ENCODE measurements around the gene GFOD1.
A peak's percentile ranks its signal among the peaks of the same experiment; 100 is the strongest.

Gene GFOD1

GRCh38 chr6:13422681-13423221 is 64.6 kb downstream of the GFOD1 start:
- no peak overlapping the region for H3K4me3 ChIP-seq (ENCODE audit: low read length)
- no peak for TF ChIP-seq CTCF (conservative IDR thresholded peaks at IDR 0.05; ENCODE audit: low read length)
- peak; percentile 42 for DNase-seq (ENCODE audit: low read depth)

GRCh38 chr6:13421425-13422059 is 65.9 kb downstream of the GFOD1 start:
- no peak for DNase-seq (ENCODE audit: low read depth)
- H3K4me3 ChIP-seq (ENCODE audit: low read length): no peak overlapping the region
- no peak for TF ChIP-seq CTCF (conservative IDR thresholded peaks at IDR 0.05; ENCODE audit: low read length)

DNA sequence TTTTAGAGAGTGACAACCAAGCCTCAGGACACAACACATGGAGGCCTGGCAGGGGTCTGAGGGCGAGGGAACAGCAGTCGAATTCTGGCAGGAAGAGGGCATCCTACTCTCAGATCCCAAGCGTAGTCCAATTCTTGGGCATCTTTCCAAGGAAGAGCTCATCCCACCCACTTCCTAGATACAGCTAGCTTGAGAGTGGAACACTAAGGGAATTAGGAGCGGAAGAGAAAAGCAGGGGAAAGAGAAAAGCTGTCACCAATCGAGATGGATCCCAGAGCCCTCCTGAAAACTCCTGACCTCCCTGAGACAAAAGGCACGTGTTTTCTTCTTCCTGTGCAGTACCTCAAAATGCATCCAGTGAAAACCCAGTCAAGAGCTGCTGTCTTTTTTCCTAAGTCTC is 67.1 kb downstream of the GFOD1 start:
- no peak for TF ChIP-seq CTCF (conservative IDR thresholded peaks at IDR 0.05; ENCODE audit: low read length)
- no peak for DNase-seq (ENCODE audit: low read depth)
- no peak overlapping the region for H3K4me3 ChIP-seq (ENCODE audit: low read length)

DNA sequence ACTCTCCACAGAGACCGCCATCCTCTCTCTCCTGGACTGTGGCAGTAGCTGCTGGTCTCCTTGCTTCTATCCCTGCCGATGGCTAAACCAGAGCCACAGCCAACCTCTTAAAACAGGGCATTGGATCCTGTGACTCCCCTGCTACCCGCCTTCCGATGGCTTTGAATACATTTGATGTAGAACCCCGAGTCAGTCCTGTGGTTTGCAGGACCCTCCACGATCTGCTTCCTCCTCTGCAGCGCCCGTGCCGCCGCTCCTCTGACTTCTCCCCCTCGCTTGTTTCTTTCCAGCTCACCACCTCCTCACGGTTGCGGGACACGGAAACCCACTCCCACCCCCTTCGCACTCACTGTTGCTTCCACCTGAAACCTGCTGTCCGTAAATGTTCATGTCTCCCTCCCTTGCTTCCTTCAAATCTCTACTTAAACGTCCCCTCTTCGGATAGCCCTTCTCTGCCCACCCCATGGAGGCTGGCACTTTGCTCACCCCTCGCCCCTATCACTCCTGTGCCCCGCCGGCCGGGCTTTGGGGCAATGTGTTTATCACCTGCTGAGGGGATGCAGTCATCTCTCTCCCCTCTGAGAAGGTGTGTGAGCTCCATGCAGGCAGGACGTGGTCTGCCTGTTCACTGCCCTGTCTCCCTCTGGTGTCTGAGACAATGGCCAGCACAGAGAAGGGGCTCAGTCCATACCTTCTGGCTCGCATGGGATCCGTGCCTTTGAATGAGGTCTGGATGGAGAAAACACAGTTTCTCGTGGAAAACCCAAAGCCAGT is 67.8 kb downstream of the GFOD1 start:
- no peak overlapping the region for H3K4me3 ChIP-seq (ENCODE audit: low read length)
- DNase-seq (ENCODE audit: low read depth): no peak
- no peak for TF ChIP-seq CTCF (conservative IDR thresholded peaks at IDR 0.05; ENCODE audit: low read length)

DNA sequence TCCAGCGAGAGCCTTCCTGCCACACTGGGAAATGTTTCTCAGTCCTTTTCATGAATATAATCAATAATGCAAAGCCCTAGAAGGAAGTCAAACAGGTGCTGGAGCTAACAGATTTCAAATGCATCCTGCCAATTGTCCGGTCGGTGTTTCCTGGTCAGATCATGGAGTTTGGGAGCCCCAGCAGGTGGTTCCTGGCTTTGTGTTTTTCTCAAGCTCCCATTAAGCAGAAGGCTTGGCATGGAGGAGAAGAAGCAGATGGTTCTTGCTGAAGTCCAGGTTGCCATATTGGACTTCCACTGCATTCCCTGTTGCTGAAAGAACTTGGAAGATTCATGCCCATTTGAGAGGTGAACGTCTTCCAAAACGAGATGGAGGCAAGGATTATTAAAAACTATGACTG is 68.6 kb downstream of the GFOD1 start:
- H3K4me3 ChIP-seq (ENCODE audit: low read length): no peak overlapping the region
- TF ChIP-seq CTCF (conservative IDR thresholded peaks at IDR 0.05; ENCODE audit: low read length): no peak
- DNase-seq (ENCODE audit: low read depth): no peak

- H3K4me3 ChIP-seq (ENCODE audit: low read length): no peak overlapping the region
- no peak for DNase-seq (ENCODE audit: low read depth)
- no peak for TF ChIP-seq CTCF (conservative IDR thresholded peaks at IDR 0.05; ENCODE audit: low read length)
Observed at GRCh38 chr6:13417954-13418353, 69.4 kb downstream of the GFOD1 start.

DNA sequence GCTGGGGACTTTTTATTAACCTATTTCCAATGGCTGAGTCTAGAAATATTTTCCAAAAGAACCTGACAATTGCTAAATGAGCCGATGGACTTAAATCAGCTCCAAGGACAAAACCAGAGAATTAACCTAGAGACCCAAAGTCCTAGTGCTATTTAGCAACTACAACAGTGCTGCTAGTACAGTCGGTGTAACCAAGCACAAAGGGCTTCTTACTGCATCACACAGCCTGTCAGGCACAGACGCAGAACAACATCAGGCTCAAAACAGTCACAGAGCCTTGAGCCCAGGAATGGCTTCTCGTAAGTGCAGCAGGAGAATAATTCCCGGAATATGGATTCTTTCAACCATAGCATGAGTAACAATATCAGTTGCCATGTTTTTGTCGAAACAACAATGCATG is 70.0 kb downstream of the GFOD1 start:
- DNase-seq (ENCODE audit: low read depth): no peak
- TF ChIP-seq CTCF (conservative IDR thresholded peaks at IDR 0.05; ENCODE audit: low read length): no peak
- H3K4me3 ChIP-seq (ENCODE audit: low read length): no peak overlapping the region
